K562 (cell line): ENCODE results near the gene BRAP. TPM values are rescaled to one million over a fixed set of nuclear protein-coding genes. Genes with fewer than 3 reads are reported as not detected.

ENCODE experiments used
- ATF7 ChIP-seq: fragments of 450-650 bp; IDR thresholded peaks from 2 replicates; pipeline ENCODE4 v1.7.1; 2014; ENCODE audit warnings: mild to moderate bottlenecking, moderate library complexity
- C11orf30 ChIP-seq: fragments of 450-650 bp; IDR thresholded peaks from 2 replicates; pipeline ENCODE4 v1.6.1; 2016; ENCODE audit warnings: low read depth, mild to moderate bottlenecking
- CBX8 ChIP-seq: fragments of 200-600 bp; sonication (generic); IDR thresholded peaks from 2 replicates; pipeline ENCODE4 v1.6.1; 2012; ENCODE audit warnings: borderline replicate concordance, mixed run types, low read depth, mild to moderate bottlenecking, moderate library complexity, mixed read lengths, low read length, control low read depth, inconsistent platforms; ENCODE audit not compliant: poor library complexity, severe bottlenecking; ENCODE audit errors: extremely low read depth
- CEBPB ChIP-seq: fragments of 450-650 bp; IDR thresholded peaks from 2 replicates; pipeline ENCODE4 v1.6.1; 2016; ENCODE audit warnings: missing genetic modification characterization, missing compliant biosample characterization
- CHD4 ChIP-seq: fragments of 200-600 bp; sonication (generic); IDR thresholded peaks from 3 replicates; pipeline ENCODE4 v1.6.1; 2012; ENCODE audit warnings: low read depth, mild to moderate bottlenecking, mixed read lengths, low read length, inconsistent platforms; ENCODE audit not compliant: insufficient read depth, insufficient replicate concordance, poor library complexity, severe bottlenecking
- DPF2 ChIP-seq: fragments of 450-650 bp; IDR thresholded peaks from 2 replicates; pipeline ENCODE4 v1.6.1; 2016
- EHMT2 ChIP-seq: fragments of 450-650 bp; IDR thresholded peaks from 2 replicates; pipeline ENCODE4 v1.6.1; 2018; ENCODE audit warnings: antibody characterized with exemption
- ESRRA ChIP-seq: fragments of 450-650 bp; IDR thresholded peaks from 2 replicates; pipeline ENCODE4 v1.6.1; 2014; ENCODE audit warnings: low read depth, mild to moderate bottlenecking, moderate library complexity, borderline replicate concordance
- KDM1A ChIP-seq, 2 experiments: fragments of 450-650 bp; IDR thresholded peaks; 2 replicates each; pipeline ENCODE4 v1.6.1; 2016; ENCODE audit warnings: mild to moderate bottlenecking in 2 of 2
- SAFB ChIP-seq: fragments of 200-400 bp; formaldehyde crosslinking; IDR thresholded peaks from 2 replicates; pipeline ENCODE4 v1.6.1; 2017; ENCODE audit warnings: low read depth, low read length, borderline replicate concordance
- SMARCE1 ChIP-seq: fragments of 450-650 bp; IDR thresholded peaks from 2 replicates; pipeline ENCODE4 v1.7.1; 2016; ENCODE audit warnings: mild to moderate bottlenecking
- TEAD4 ChIP-seq, 2 experiments: sonication (generic) in 1 of 2; formaldehyde crosslinking in 1 of 2; IDR thresholded peaks; 2 replicates each; pipeline versions ENCODE4 v1.6.1 to v1.8.0; 2012 to 2022; ENCODE audit warnings: borderline replicate concordance in 1 of 2, inconsistent platforms in 1 of 2, low read length in 1 of 2, mild to moderate bottlenecking in 1 of 2, missing genetic modification reagents in 1 of 2
- TFAM ChIP-seq: fragments of 250-450 bp; sonication (Bioruptor Pico); conservative IDR thresholded peaks from 2 replicates; pipeline ENCODE4 v1.5.0; 2021; ENCODE audit warnings: mild to moderate bottlenecking, moderate library complexity
- YY1 ChIP-seq, 3 experiments: IDR thresholded peaks; 2 replicates each; pipeline ENCODE4 v1.6.1; 2011; ENCODE audit warnings: low read length in 2 of 3, mild to moderate bottlenecking in 2 of 3, moderate library complexity in 2 of 3, borderline replicate concordance in 1 of 3, control low read depth in 1 of 3, low read depth in 1 of 3; ENCODE audit not compliant: insufficient read depth in 3 of 3, insufficient replicate concordance in 2 of 3, control insufficient read depth in 1 of 3, insufficient read length in 1 of 3; ENCODE audit errors: extremely low read depth in 1 of 3
- ZKSCAN3 ChIP-seq: fragments of 250-450 bp; sonication (Bioruptor Pico); IDR thresholded peaks from 2 replicates; pipeline ENCODE4 v1.4.0; 2020
- polyA plus RNA-seq, 8 experiments: library from polyadenylated mRNA; depleted of rRNA in 4 of 8; stranded (reverse) in 5 of 8; unstranded in 3 of 8; fragments of >200 nt; fragmentation: Nextera tagmentation in 2 of 8; fragmentation: Illumina TruSeq in 1 of 8; extraction: Ambion mirVana in 2 of 8; extraction: Trizol in 1 of 8; gene quantifications; 2 replicates each; pipeline versions ENCODE4 v1.2.1 to v1.2.3, GENCODE V29; 2011 to 2014; ENCODE audit warnings: inconsistent platforms in 1 of 8, missing spikeins in 1 of 8
- total RNA-seq, 7 experiments: library from RNA; depleted of rRNA in 6 of 7; stranded (reverse); fragments of >200 nt in 6 of 7; fragmentation: Illumina TruSeq in 2 of 7; extraction: Trizol in 2 of 7; gene quantifications; 2 replicates each; pipeline versions ENCODE4 v1.2.1 to v1.2.3, GENCODE V29; 2011 to 2021; ENCODE audit warnings: low replicate concordance in 1 of 7
- TF ChIP-seq, protein P1 (sequence below): sonication (generic); formaldehyde crosslinking; IDR thresholded peaks from 2 replicates; pipeline ENCODE4 v1.8.0; 2023; ENCODE audit warnings: mild to moderate bottlenecking, missing genetic modification reagents
- TF ChIP-seq, protein P2 (sequence below): fragments of 450-650 bp; IDR thresholded peaks from one replicate; pipeline ENCODE4 v1.6.1; 2018; ENCODE audit warnings: mild to moderate bottlenecking, moderate library complexity; ENCODE audit not compliant: partially characterized antibody
- TF ChIP-seq, protein P3 (sequence below), 2 experiments: fragments of 450-650 bp; IDR thresholded peaks; 2 replicates each; pipeline ENCODE4 v1.6.1; 2018; ENCODE audit warnings: mild to moderate bottlenecking in 2 of 2, low read depth in 1 of 2; ENCODE audit not compliant: partially characterized antibody in 2 of 2
- TF ChIP-seq, protein P4 (sequence below): sonication (generic); formaldehyde crosslinking; IDR thresholded peaks from 2 replicates; pipeline ENCODE4 v1.9.0; 2022; ENCODE audit warnings: mild to moderate bottlenecking, missing genetic modification reagents

Gene BRAP
- total and polyA plus RNA-seq, 9 of the 15 experiments (the other 6 are each of a cell fraction or from before 2014, with no cell fraction given) = 2.2 to 32.6 (median 27.5) TPM

DNA sequence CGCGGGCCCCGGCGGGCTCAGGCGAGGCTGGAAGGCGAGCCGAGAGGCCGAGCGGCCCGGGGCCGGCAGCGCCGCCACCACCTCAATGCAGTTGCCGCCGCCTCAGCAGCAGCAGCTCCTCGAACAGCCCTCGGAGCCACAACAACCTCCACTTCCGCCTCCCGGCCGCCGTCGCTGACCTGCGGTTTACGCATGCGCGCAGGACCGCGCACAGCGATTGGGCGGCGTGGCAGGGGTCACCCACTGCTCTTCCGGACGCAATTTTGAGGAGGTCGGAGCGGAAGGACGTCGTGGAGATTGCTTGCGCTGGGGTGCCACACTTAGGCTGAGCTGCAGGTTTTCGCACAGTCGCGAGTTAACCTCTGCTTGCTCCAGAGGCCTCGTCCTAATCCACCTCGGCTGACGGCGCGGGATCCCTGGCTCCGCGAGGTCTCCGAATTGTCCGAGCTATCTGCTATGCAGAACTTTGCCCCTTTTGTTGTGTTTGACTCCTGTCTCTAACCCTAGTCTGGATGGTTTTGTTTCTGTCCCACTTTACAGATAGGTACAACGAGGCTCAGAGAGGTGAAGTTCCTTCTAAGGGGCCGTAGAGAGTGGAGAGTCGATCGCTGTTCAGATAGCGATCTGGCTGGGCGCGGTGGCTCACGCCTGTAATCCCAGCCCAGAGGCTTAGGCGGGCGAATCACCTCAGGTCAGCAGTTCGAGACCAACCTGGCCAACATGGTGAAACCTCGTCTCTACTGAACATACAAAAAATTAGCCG is at the start of gene BRAP, which contains the start of gene ACAD10 (continued):
- TF ChIP-seq YY1 (IDR thresholded peaks at IDR 0.05; ENCODE audit: borderline replicate concordance in 1 of 3, control insufficient read depth in 1 of 3, extremely low read depth in 1 of 3, insufficient read depth in 3 of 3, insufficient read length in 1 of 3, insufficient replicate concordance in 2 of 3, low read depth in 1 of 3, low read length in 2 of 3) = peak in 2 of 3 experiments; percentile 63 to 74
- TF ChIP-seq TEAD4 (IDR thresholded peaks at IDR 0.05; ENCODE audit: low read length) = 0 out of 2 replicates have a peak, but pooled peaks have one; percentile 27
- TF ChIP-seq TEAD4 (CRISPR knock-in tag; IDR thresholded peaks at IDR 0.05; ENCODE audit: borderline replicate concordance) = no peak
- TF ChIP-seq, protein P1, sequence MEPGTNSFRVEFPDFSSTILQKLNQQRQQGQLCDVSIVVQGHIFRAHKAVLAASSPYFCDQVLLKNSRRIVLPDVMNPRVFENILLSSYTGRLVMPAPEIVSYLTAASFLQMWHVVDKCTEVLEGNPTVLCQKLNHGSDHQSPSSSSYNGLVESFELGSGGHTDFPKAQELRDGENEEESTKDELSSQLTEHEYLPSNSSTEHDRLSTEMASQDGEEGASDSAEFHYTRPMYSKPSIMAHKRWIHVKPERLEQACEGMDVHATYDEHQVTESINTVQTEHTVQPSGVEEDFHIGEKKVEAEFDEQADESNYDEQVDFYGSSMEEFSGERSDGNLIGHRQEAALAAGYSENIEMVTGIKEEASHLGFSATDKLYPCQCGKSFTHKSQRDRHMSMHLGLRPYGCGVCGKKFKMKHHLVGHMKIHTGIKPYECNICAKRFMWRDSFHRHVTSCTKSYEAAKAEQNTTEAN (CRISPR knock-in tag) = peak; percentile 75; the same call in 1 of the 2 replicates
- TF ChIP-seq, protein P2, sequence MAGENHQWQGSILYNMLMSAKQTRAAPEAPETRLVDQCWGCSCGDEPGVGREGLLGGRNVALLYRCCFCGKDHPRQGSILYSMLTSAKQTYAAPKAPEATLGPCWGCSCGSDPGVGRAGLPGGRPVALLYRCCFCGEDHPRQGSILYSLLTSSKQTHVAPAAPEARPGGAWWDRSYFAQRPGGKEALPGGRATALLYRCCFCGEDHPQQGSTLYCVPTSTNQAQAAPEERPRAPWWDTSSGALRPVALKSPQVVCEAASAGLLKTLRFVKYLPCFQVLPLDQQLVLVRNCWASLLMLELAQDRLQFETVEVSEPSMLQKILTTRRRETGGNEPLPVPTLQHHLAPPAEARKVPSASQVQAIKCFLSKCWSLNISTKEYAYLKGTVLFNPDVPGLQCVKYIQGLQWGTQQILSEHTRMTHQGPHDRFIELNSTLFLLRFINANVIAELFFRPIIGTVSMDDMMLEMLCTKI = no peak
- peak; percentile 99 for TF ChIP-seq CHD4
- TF ChIP-seq DPF2 = peak; percentile 76
- no peak for TF ChIP-seq EHMT2
- TF ChIP-seq SAFB = no peak
- no peak for TF ChIP-seq ZKSCAN3
- TF ChIP-seq, protein P3, sequence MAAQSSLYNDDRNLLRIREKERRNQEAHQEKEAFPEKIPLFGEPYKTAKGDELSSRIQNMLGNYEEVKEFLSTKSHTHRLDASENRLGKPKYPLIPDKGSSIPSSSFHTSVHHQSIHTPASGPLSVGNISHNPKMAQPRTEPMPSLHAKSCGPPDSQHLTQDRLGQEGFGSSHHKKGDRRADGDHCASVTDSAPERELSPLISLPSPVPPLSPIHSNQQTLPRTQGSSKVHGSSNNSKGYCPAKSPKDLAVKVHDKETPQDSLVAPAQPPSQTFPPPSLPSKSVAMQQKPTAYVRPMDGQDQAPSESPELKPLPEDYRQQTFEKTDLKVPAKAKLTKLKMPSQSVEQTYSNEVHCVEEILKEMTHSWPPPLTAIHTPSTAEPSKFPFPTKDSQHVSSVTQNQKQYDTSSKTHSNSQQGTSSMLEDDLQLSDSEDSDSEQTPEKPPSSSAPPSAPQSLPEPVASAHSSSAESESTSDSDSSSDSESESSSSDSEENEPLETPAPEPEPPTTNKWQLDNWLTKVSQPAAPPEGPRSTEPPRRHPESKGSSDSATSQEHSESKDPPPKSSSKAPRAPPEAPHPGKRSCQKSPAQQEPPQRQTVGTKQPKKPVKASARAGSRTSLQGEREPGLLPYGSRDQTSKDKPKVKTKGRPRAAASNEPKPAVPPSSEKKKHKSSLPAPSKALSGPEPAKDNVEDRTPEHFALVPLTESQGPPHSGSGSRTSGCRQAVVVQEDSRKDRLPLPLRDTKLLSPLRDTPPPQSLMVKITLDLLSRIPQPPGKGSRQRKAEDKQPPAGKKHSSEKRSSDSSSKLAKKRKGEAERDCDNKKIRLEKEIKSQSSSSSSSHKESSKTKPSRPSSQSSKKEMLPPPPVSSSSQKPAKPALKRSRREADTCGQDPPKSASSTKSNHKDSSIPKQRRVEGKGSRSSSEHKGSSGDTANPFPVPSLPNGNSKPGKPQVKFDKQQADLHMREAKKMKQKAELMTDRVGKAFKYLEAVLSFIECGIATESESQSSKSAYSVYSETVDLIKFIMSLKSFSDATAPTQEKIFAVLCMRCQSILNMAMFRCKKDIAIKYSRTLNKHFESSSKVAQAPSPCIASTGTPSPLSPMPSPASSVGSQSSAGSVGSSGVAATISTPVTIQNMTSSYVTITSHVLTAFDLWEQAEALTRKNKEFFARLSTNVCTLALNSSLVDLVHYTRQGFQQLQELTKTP (IDR thresholded peaks at IDR 0.05; ENCODE audit: low read depth in 1 of 2, partially characterized antibody in 2 of 2) = peak in 1 of 2 experiments; percentile 76
- TF ChIP-seq ATF7 = peak; percentile 77
- peak; percentile 76 for TF ChIP-seq SMARCE1
- TF ChIP-seq TFAM (CRISPR knock-in tag) = no peak
- no peak for TF ChIP-seq CBX8
- peak; percentile 94 to 98 for TF ChIP-seq KDM1A (IDR thresholded peaks at IDR 0.05)
- TF ChIP-seq C11orf30 = peak; percentile 93
- TF ChIP-seq ESRRA = peak; percentile 98
- TF ChIP-seq, protein P4, sequence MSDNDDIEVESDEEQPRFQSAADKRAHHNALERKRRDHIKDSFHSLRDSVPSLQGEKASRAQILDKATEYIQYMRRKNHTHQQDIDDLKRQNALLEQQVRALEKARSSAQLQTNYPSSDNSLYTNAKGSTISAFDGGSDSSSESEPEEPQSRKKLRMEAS (CRISPR knock-in tag) = peak; percentile 36; the same call in 1 of the 2 replicates
- TF ChIP-seq CEBPB (tag) = peak; percentile 6; the same call in 1 of the 2 replicates
